CD8-positive, alpha-beta memory T cell (primary cell): ENCODE results near the gene DAZAP2. TPM values are rescaled to one million over a fixed set of nuclear protein-coding genes. Genes with fewer than 3 reads are reported as not detected.
"Not testable (repeated sequence)": the region's sequence is repeated elsewhere in the genome, so short reads cannot be mapped to it uniquely, and the experiment has no call there.

ENCODE experiments used
- CTCF ChIA-PET: fragments of 350-600 bp; sonication (Branson Sonifier 250); formaldehyde crosslinking; loops from one replicate; lab custom pipeline; 2021; ENCODE audit warnings: antibody characterized with exemption; lab: Charles Lee
- POLR2A ChIA-PET: fragments of 350-600 bp; sonication (Branson Sonifier 250); formaldehyde crosslinking; loops from one replicate; lab custom pipeline; 2021; ENCODE audit warnings: antibody characterized with exemption; lab: Charles Lee
- DNase-seq, 5 donors: peaks; one replicate each; pipeline versions ENCODE4 v3.0.0 to v3.0.0-alpha.2; 2020 to 2022; ENCODE audit warnings: mixed read lengths in 1 of 5
- H3K27ac ChIP-seq: one replicate; pipeline ENCODE4 v1.7.0; 2013; ENCODE audit warnings: low read depth, mild to moderate bottlenecking, low read length, moderate library complexity
- H3K27me3 ChIP-seq: 2 replicates; pipeline ENCODE4 v1.7.0; 2013; ENCODE audit warnings: low read length, mild to moderate bottlenecking; ENCODE audit not compliant: insufficient read depth, poor library complexity, severe bottlenecking
- H3K36me3 ChIP-seq: 2 replicates; pipeline ENCODE4 v1.7.0; 2013; ENCODE audit warnings: mild to moderate bottlenecking, low read length, moderate library complexity; ENCODE audit not compliant: insufficient read depth
- H3K4me1 ChIP-seq: 2 replicates; pipeline ENCODE4 v1.7.0; 2013; ENCODE audit warnings: mild to moderate bottlenecking, low read length, moderate library complexity; ENCODE audit not compliant: insufficient read depth
- H3K4me3 ChIP-seq: 2 replicates; pipeline ENCODE4 v1.7.0; 2013; ENCODE audit warnings: mild to moderate bottlenecking, low read length
- H3K9me3 ChIP-seq: 2 replicates; pipeline ENCODE4 v1.7.0; 2013; ENCODE audit warnings: mild to moderate bottlenecking, low read length
- H3K27ac Mint-ChIP-seq, 8 donors: one replicate each; pipeline ENCODE4 v1.8.0; 2020 to 2021; ENCODE audit warnings: mixed read lengths in 8 of 8, mild to moderate bottlenecking in 6 of 8, inconsistent platforms in 3 of 8, moderate library complexity in 3 of 8
- H3K27me3 Mint-ChIP-seq, 2 donors: one replicate each; pipeline ENCODE4 v1.8.0; 2020 to 2021; ENCODE audit warnings: mixed read lengths in 2 of 2, mild to moderate bottlenecking in 1 of 2, moderate library complexity in 1 of 2
- H3K36me3 Mint-ChIP-seq, 3 donors: one replicate each; pipeline ENCODE4 v1.8.0; 2020 to 2021; ENCODE audit warnings: mixed read lengths in 3 of 3, inconsistent platforms in 1 of 3, mild to moderate bottlenecking in 1 of 3
- H3K4me1 Mint-ChIP-seq, 3 donors: one replicate each; pipeline ENCODE4 v1.8.0; 2020 to 2021; ENCODE audit warnings: mixed read lengths in 3 of 3, inconsistent platforms in 1 of 3, mild to moderate bottlenecking in 1 of 3
- H3K4me3 Mint-ChIP-seq, 7 donors: one replicate each; pipeline ENCODE4 v1.8.0; 2020 to 2021; ENCODE audit warnings: mixed read lengths in 7 of 7, mild to moderate bottlenecking in 6 of 7, moderate library complexity in 4 of 7, inconsistent platforms in 2 of 7
- H3K9me3 Mint-ChIP-seq, 5 donors: one replicate each; pipeline ENCODE4 v1.8.0; 2020 to 2022; ENCODE audit warnings: mixed read lengths in 5 of 5, mild to moderate bottlenecking in 3 of 5, moderate library complexity in 2 of 5, inconsistent platforms in 1 of 5
- polyA plus RNA-seq: library from polyadenylated mRNA; unstranded; fragments of 300-500 nt; fragmentation: Illumina TruSeq; gene quantifications from one replicate; pipeline ENCODE4 v1.2.3, GENCODE V29; 2021
- total RNA-seq, 2 experiments: library from RNA; stranded (reverse); gene quantifications; one replicate each; pipeline ENCODE4 v1.2.3, GENCODE V29; 2021

DAZAP2 gene
- total and polyA plus RNA-seq, 3 experiments from 2014 or later, result 97.2 to 1,407 (median 100) TPM

DNA sequence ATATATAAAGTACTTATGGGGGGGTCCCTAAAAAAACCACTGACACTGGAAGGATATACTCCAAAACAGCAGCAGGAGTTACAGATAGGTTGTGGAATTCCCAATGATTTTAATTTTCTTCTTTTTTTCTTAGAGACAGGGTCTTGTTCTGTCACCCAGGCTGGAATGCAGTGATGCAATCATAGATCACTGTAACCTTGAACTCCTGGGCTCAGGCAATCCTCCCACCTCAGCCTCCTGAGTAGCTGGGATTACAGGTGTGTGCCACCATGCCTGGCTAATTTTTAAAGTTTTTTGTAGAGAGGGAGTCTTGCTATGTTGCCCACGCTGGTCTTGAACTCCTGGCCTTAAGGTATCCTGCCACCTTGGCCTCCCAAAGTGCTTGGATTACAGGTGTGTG, 21.0 kb downstream of the DAZAP2 start:
- POLR2A ChIA-PET, result not testable (repeated sequence)
- CTCF ChIA-PET, result interaction anchor here (0.9 kb wide), 1 partner anchor 82 kb away, joined by 3 read pairs; no protein-coding TSS in a partner anchor

GRCh38 chr12:51262758-51263177, 24.1 kb downstream of the DAZAP2 start:
- H3K4me3 Mint-ChIP-seq, result no peak overlapping the region
- ChIA-PET CTCF (interaction anchor here (1.0 to 1.6 kb wide), 5 partner anchors 14 to 78 kb away, joined by 3 to 10 read pairs (median 5); partner anchors contain the start of gene POU6F1), POLR2A (interaction anchor here (0.7 kb wide), 1 partner anchor 67 kb away, joined by 4 read pairs; no protein-coding TSS in a partner anchor)
- Histone ChIP-seq H3K9me3 (no peaks in the 10 kb centered on the region), H3K4me1 (peaks cover 6% of the 10 kb centered on the region), H3K27ac (no peak overlapping the region), H3K4me3 (no peak overlapping the region), H3K36me3 (no peaks in the 10 kb centered on the region), H3K27me3 (no peaks in the 10 kb centered on the region)
- no peaks in the 10 kb centered on the region for H3K27me3 Mint-ChIP-seq
- peaks cover 18 to 29% (median 21%) of the 10 kb centered on the region in 3 donors for H3K4me1 Mint-ChIP-seq
- peak in 1 of 5 donors; percentile 54 for DNase-seq
- H3K9me3 Mint-ChIP-seq, result no peaks in the 10 kb centered on the region
- H3K27ac Mint-ChIP-seq, result peak overlapping the region in 2 of 8 donors; percentile 55 to 63
- H3K36me3 Mint-ChIP-seq, result peaks cover 0 to 2% (median 0%) of the 10 kb centered on the region in 3 donors

More for the DNA sequence above, 21.0 kb downstream of the DAZAP2 start:
- H3K36me3 Mint-ChIP-seq, H3K27ac Mint-ChIP-seq, H3K4me3 Mint-ChIP-seq, H3K9me3 ChIP-seq, H3K9me3 Mint-ChIP-seq, H3K4me3 ChIP-seq, H3K27ac ChIP-seq, H3K27me3 Mint-ChIP-seq, H3K27me3 ChIP-seq, H3K36me3 ChIP-seq, H3K4me1 ChIP-seq, DNase-seq: not testable (repeated sequence)
- H3K4me1 Mint-ChIP-seq, result peaks cover 10 to 12% (median 12%) of the 10 kb centered on the region in 3 donors

- no peak overlapping the region for H3K4me3 ChIP-seq
- H3K27ac ChIP-seq, result no peak overlapping the region
- H3K27ac Mint-ChIP-seq, result peak overlapping the region in 2 of 8 donors; percentile 36 to 72
- H3K36me3 Mint-ChIP-seq, result peaks cover 0 to 2% (median 0%) of the 10 kb centered on the region in 3 donors
- no peaks in the 10 kb centered on the region for H3K9me3 Mint-ChIP-seq
- H3K36me3 ChIP-seq, result no peaks in the 10 kb centered on the region
- peaks cover 6% of the 10 kb centered on the region for H3K4me1 ChIP-seq
- H3K4me1 Mint-ChIP-seq, result peaks cover 18 to 34% (median 24%) of the 10 kb centered on the region in 3 donors
- CTCF ChIA-PET, result interaction anchor here (0.6 to 1.6 kb wide), 6 partner anchors 11 to 78 kb away, joined by 3 to 10 read pairs (median 4); partner anchors contain the start of gene POU6F1
- H3K4me3 Mint-ChIP-seq, result no peak overlapping the region
- no peaks in the 10 kb centered on the region for H3K27me3 ChIP-seq
- H3K27me3 Mint-ChIP-seq, result no peaks in the 10 kb centered on the region
- POLR2A ChIA-PET, result interaction anchor here (0.7 kb wide), 2 partner anchors 45 to 68 kb away, joined by 3 to 4 read pairs; partner anchors contain the start of gene POU6F1
- no peak for DNase-seq
- H3K9me3 ChIP-seq, result no peaks in the 10 kb centered on the region
Observed at GRCh38 chr12:51263341-51263740, 24.7 kb downstream of the DAZAP2 start.

DNA sequence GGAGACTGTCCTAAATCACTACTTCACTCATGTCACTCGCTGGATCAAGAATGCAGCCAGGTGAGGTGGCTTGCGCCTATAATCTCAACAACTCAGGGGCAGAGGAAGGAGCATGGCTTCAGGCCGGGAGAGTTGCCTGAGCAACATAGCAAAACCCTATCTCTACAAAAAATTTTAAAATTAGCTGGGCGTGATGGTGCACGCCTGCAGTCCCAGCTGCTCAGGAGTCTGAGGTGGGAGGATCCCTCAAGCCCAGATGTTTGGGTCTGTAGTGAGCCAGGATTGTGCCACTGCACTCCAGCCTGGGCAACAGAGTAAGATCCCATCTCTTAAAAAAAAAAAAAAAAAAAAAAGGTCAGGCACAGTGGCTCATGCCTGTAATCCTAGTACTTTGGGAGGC, 25.7 kb downstream of the DAZAP2 start:
- Mint-ChIP-seq H3K36me3 (peaks cover 0 to 2% (median 0%) of the 10 kb centered on the region in 3 donors), H3K9me3 (no peaks in the 10 kb centered on the region), H3K4me1 (peaks cover 23 to 40% (median 31%) of the 10 kb centered on the region in 3 donors), H3K4me3 (peak overlapping the region in 1 of 7 donors; percentile 9), H3K27ac (peak overlapping the region in 3 of 8 donors; percentile 7 to 77 (median 59)), H3K27me3 (no peaks in the 10 kb centered on the region)
- Histone ChIP-seq H3K27ac (no peak overlapping the region), H3K27me3 (no peaks in the 10 kb centered on the region), H3K9me3 (no peaks in the 10 kb centered on the region), H3K4me3 (no peak overlapping the region), H3K4me1 (peaks cover 11% of the 10 kb centered on the region), H3K36me3 (no peaks in the 10 kb centered on the region)
- DNase-seq, result no peak
- POLR2A ChIA-PET, result no interaction called here
- CTCF ChIA-PET, result interaction anchor here (1.1 to 1.2 kb wide), 2 partner anchors 11 to 13 kb away, joined by 3 read pairs; no protein-coding TSS in a partner anchor

- Histone ChIP-seq H3K36me3 (no peaks in the 10 kb centered on the region), H3K27ac (no peak overlapping the region), H3K9me3 (no peaks in the 10 kb centered on the region), H3K4me3 (no peak overlapping the region), H3K4me1 (peaks cover 13% of the 10 kb centered on the region), H3K27me3 (no peaks in the 10 kb centered on the region)
- Mint-ChIP-seq H3K36me3 (peaks cover 0 to 3% (median 0%) of the 10 kb centered on the region in 3 donors), H3K9me3 (no peaks in the 10 kb centered on the region), H3K27ac (peak overlapping the region; percentile 3 to 82 (median 49)), H3K27me3 (no peaks in the 10 kb centered on the region), H3K4me1 (peaks cover 25 to 43% (median 35%) of the 10 kb centered on the region in 3 donors), H3K4me3 (peak overlapping the region in 6 of 7 donors; percentile 34 to 82 (median 60))
- DNase-seq, result peak in 1 of 5 donors; percentile 53
- POLR2A ChIA-PET, result no interaction called here
- CTCF ChIA-PET, result no interaction called here
Observed at GRCh38 chr12:51265024-51265423, 26.4 kb downstream of the DAZAP2 start.

DNA sequence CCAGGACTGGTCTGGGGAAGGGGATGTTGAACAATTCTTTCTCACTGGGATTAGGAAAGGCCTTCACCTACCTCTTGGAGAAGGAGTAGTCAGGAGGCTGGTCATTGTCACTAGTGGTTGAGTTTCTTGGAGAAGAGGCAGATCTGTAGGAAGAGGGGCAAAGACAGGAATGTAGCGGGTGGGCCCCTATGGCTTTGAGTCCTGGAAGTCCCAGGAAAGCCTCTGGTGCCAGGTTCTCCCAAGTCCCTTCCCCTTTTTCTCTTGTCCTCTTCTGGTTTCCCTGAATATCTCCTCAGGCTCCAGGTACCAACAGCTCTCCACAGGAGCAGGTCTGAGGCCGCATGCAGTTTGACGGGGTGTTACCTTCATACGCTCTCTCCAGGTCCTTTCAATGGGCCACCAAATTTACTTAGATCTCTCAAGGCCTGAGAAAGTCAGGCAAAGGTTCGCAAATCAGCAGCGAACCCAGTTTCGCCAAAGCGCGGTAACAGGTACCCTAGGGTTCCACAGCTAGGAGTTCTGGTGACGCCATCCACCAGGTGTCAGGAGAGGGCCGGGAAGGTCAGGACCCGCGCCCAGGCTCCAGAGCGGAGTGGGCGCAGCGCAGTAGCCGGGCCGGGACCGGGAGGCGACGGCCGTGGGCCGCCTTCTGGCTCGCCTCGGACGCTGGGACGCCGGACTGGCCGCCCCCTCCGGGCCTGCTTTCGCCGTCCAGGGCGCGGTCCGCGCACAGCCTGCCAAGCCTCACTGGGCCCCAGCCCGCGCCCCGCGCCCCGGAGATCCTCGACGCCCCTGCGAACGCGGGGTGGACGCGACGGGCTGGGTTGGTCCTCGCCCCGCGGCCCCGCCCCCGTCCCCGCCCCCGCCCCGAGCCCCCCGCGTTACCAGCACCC, 30.8 kb downstream of the DAZAP2 start:
- peak overlapping the region; percentile 3 for H3K27ac ChIP-seq
- ChIA-PET CTCF (interaction anchor here (0.6 to 5.2 kb wide), 12 partner anchors 17 to 81 kb away, joined by 3 to 64 read pairs (median 4); no protein-coding TSS in a partner anchor), POLR2A (interaction anchor here (1.0 to 1.4 kb wide), 4 partner anchors 14 to 72 kb away, joined by 3 to 8 read pairs (median 4); partner anchors contain the start of gene POU6F1)
- Mint-ChIP-seq H3K36me3 (peaks cover 0 to 5% (median 4%) of the 10 kb centered on the region in 3 donors), H3K27me3 (no peaks in the 10 kb centered on the region), H3K4me1 (peaks cover 30 to 43% (median 36%) of the 10 kb centered on the region in 3 donors), H3K9me3 (no peaks in the 10 kb centered on the region), H3K4me3 (peak overlapping the region; percentile 80 to 93 (median 89)), H3K27ac (peak overlapping the region; percentile 74 to 97 (median 92))
- peak overlapping the region; percentile 45 for H3K4me3 ChIP-seq
- H3K27me3 ChIP-seq, result no peaks in the 10 kb centered on the region
- H3K9me3 ChIP-seq, result no peaks in the 10 kb centered on the region
- H3K4me1 ChIP-seq, result peaks cover 22% of the 10 kb centered on the region
- no peaks in the 10 kb centered on the region for H3K36me3 ChIP-seq
- peak; percentile 27 to 78 (median 46) for DNase-seq

- H3K4me1 ChIP-seq, result peaks cover 20% of the 10 kb centered on the region
- no peaks in the 10 kb centered on the region for H3K9me3 Mint-ChIP-seq
- H3K27ac Mint-ChIP-seq, result peak within 1 kb of the TSS; percentile 74 to 97 (median 92)
- peaks cover 24 to 37% (median 30%) of the 10 kb centered on the region in 3 donors for H3K4me1 Mint-ChIP-seq
- no peaks in the 10 kb centered on the region for H3K27me3 ChIP-seq
- ChIA-PET POLR2A (interaction anchor here (0.6 to 1.4 kb wide), 11 partner anchors 15 to 550 kb away, joined by 3 to 11 read pairs (median 5); partner anchors contain the start of genes DAZAP2 and POU6F1), CTCF (interaction anchor here (0.9 to 5.2 kb wide), 10 partner anchors 17 to 80 kb away, joined by 3 to 64 read pairs (median 4); no protein-coding TSS in a partner anchor)
- peak within 1 kb of the TSS; percentile 25 for H3K27ac ChIP-seq
- no peaks in the 10 kb centered on the region for H3K27me3 Mint-ChIP-seq
- H3K36me3 Mint-ChIP-seq, result peaks cover 0 to 5% (median 4%) of the 10 kb centered on the region in 3 donors
- no peaks in the 10 kb centered on the region for H3K36me3 ChIP-seq
- peak within 1 kb of the TSS; percentile 90 to 97 (median 94) for H3K4me3 Mint-ChIP-seq
- H3K4me3 ChIP-seq, result peak within 1 kb of the TSS; percentile 77
- peak; percentile 46 to 70 (median 49) for DNase-seq
- H3K9me3 ChIP-seq, result no peaks in the 10 kb centered on the region
Observed at GRCh38 chr12:51270067-51270950, 31.7 kb downstream of the DAZAP2 start, which contains the start of gene SMAGP. Gene SMAGP (minus strand): TSS chr12:51270415. CDS start chr12:51269278, 1,137 bp downstream.
